Measurements from ENCODE around the gene CLDN8. TPM values are rescaled to one million over a fixed set of nuclear protein-coding genes. Genes with fewer than 3 reads are reported as not detected.

Gene CLDN8
- total and polyA plus RNA-seq, 11 donors = not detected

DNA sequence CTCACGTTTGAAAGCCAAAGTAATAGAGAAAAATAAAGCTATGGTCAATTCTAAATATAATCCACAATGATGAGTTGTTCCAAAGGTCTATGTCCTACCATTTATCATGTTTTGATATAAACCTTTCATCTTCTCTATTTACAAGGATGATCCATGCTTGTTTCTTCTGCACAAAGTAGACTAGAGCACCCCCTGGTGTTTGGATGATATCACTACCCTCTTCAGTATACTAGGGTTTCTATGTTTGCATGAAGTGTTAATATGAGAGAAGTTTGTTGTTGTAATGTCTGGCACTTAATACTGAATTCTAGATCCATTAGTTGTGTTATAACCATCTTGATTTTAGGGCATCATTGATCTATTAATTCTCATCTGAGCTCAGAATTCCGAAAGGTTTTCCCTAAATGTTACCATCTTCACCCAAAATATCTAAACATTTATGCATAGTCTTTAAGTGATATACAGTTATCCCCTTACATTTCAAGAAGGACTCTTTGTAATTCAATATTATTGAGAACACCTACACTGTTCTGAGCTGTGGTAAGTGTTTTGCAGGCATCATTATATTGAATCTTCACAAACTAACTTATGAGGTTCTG lies 21.1 kb downstream of the CLDN8 start:
- WGBS, 4 donors = 27 to 43% (median 38%) methylated on average over 2 of the region's 2 CpGs
- H3K4me1 ChIP-seq = no peaks in the 10 kb centered on the region
- intact Hi-C loops (cut with DNase I) = loop anchor here in 1 of 10 donors (5.0 kb wide), 1 partner anchor 252 kb away; no protein-coding TSS in a partner anchor
- TF ChIP-seq POLR2A (IDR thresholded peaks at IDR 0.05) = no peak
- TF ChIP-seq, protein P1, sequence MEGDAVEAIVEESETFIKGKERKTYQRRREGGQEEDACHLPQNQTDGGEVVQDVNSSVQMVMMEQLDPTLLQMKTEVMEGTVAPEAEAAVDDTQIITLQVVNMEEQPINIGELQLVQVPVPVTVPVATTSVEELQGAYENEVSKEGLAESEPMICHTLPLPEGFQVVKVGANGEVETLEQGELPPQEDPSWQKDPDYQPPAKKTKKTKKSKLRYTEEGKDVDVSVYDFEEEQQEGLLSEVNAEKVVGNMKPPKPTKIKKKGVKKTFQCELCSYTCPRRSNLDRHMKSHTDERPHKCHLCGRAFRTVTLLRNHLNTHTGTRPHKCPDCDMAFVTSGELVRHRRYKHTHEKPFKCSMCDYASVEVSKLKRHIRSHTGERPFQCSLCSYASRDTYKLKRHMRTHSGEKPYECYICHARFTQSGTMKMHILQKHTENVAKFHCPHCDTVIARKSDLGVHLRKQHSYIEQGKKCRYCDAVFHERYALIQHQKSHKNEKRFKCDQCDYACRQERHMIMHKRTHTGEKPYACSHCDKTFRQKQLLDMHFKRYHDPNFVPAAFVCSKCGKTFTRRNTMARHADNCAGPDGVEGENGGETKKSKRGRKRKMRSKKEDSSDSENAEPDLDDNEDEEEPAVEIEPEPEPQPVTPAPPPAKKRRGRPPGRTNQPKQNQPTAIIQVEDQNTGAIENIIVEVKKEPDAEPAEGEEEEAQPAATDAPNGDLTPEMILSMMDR (IDR thresholded peaks at IDR 0.05) = peak in 9 of 12 donors; percentile 10 to 53 (median 33)
- no peak overlapping the region for H3K4me3 ChIP-seq
- H3K27me3 ChIP-seq = no peaks in the 10 kb centered on the region
- no peak for ATAC-seq
- no peaks in the 10 kb centered on the region for H3K36me3 ChIP-seq
- no peak overlapping the region for H3K27ac ChIP-seq
- no peak for DNase-seq
- no peaks in the 10 kb centered on the region for H3K9me3 ChIP-seq

DNA sequence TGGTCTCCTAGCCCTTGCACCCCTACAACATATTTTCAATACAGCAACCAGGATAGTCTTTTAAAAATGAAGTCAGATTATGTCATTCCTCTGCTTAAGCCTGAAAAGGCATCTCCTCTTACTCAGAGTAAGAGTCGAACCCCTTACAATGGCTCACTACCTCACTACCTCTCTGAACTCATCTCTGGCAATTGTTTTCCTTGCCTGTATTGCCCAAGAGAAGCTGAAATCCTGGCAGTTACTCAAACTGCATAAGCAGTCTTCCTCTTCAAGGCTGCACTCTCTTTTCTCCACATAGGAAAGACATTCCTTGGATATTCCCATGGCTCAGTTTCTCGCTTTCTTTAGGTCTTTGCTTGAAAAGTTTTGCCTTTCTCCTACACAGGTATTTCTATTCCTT lies 22.7 kb downstream of the CLDN8 start:
- no peaks in the 10 kb centered on the region for H3K36me3 ChIP-seq
- no peak overlapping the region for H3K27ac ChIP-seq
- no peak overlapping the region for H3K4me3 ChIP-seq
- intact Hi-C loops (cut with DNase I) = no loop called here
- no peak for TF ChIP-seq POLR2A (IDR thresholded peaks at IDR 0.05)
- TF ChIP-seq, protein P1 (IDR thresholded peaks at IDR 0.05) = no peak
- no peaks in the 10 kb centered on the region for H3K27me3 ChIP-seq
- H3K9me3 ChIP-seq = no peaks in the 10 kb centered on the region
- ATAC-seq (no peak), DNase-seq (no peak)
- H3K4me1 ChIP-seq = no peaks in the 10 kb centered on the region
- WGBS, 4 donors = 80 to 91% (median 90%) methylated on average over 2 of the region's 2 CpGs

DNA sequence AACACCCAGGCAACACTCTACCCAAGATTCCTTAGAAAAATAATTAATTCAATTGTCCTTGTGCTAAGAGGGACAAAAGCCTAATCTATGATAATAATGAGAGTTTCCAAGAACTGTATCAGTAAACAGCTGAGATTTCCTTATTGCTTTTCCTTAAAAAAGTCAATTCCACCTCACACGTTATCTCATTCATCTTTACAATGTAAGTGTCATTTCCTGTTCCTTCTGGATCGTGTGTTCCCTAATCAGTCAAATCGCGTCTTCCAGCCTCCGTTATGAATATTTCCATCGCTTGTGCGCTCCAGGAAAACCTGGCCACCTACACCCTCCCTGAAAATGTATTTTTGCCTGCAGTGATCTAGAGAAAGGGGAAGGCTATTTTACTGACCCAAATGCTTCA lies 25.3 kb downstream of the CLDN8 start:
- intact Hi-C loops (cut with DNase I) = no loop called here
- H3K27me3 ChIP-seq = no peaks in the 10 kb centered on the region
- ATAC-seq = no peak
- H3K4me3 ChIP-seq = no peak overlapping the region
- H3K9me3 ChIP-seq = no peaks in the 10 kb centered on the region
- DNase-seq = no peak
- TF ChIP-seq, protein P1 (IDR thresholded peaks at IDR 0.05) = no peak
- TF ChIP-seq POLR2A (IDR thresholded peaks at IDR 0.05) = no peak
- H3K36me3 ChIP-seq = no peaks in the 10 kb centered on the region
- 61 to 73% (median 68%) methylated on average over 7 of the region's 7 CpGs for WGBS, 4 donors
- H3K27ac ChIP-seq = no peak overlapping the region
- no peaks in the 10 kb centered on the region for H3K4me1 ChIP-seq

- no peaks in the 10 kb centered on the region for H3K36me3 ChIP-seq
- intact Hi-C loops (cut with DNase I) = no loop called here
- WGBS, 4 donors = 64 to 78% (median 72%) methylated on average over 3 of the region's 3 CpGs
- H3K27ac ChIP-seq = no peak overlapping the region
- H3K4me3 ChIP-seq = no peak overlapping the region
- TF ChIP-seq POLR2A (IDR thresholded peaks at IDR 0.05) = no peak
- TF ChIP-seq, protein P1 (IDR thresholded peaks at IDR 0.05) = no peak
- H3K9me3 ChIP-seq = no peaks in the 10 kb centered on the region
- DNase-seq = no peak
- no peaks in the 10 kb centered on the region for H3K4me1 ChIP-seq
- no peaks in the 10 kb centered on the region for H3K27me3 ChIP-seq
- ATAC-seq = no peak
Measured at GRCh38 chr21:30189773-30190172, 26.1 kb downstream of the CLDN8 start.

Measured in heart left ventricle (tissue), 16 donors.